Prostate gland (tissue), 2 donors: Measurements from ENCODE around the gene PPP1R12C. TPM values are rescaled to one million over a fixed set of nuclear protein-coding genes. Genes with fewer than 3 reads are reported as not detected.

ENCODE experiments used
- DNase-seq: peaks from one replicate; pipeline ENCODE4 v3.0.0-alpha.2; 2019; ENCODE audit warnings: low spot score
- H3K27ac ChIP-seq, 2 donors: fragments of 200-600 bp; sonication (generic); 2 replicates each; pipeline ENCODE4 v1.5.1; 2017 to 2019
- H3K27me3 ChIP-seq: fragments of 200-600 bp; sonication (generic); replicated peaks from 2 replicates; pipeline ENCODE4 v1.5.1; 2019; ENCODE audit not compliant: insufficient read depth
- H3K36me3 ChIP-seq, 2 donors: fragments of 200-600 bp; sonication (generic); 1 replicate in 1 of 2; 2 replicates in 1 of 2; pipeline versions ENCODE4 v1.5.1 to v1.8.1; 2017 to 2019
- H3K4me1 ChIP-seq: fragments of 200-600 bp; sonication (generic); replicated peaks from 2 replicates; pipeline ENCODE4 v1.5.1; 2019
- H3K4me3 ChIP-seq, 2 donors: fragments of 200-600 bp; sonication (generic); 2 replicates each; pipeline ENCODE4 v1.5.1; 2017 to 2019
- H3K9me3 ChIP-seq: fragments of 200-600 bp; sonication (generic); 2 replicates; pipeline ENCODE4 v1.5.1; 2017
- POLR2A ChIP-seq: fragments of 450-650 bp; IDR thresholded peaks from one replicate; pipeline ENCODE4 v1.6.1; 2016; ENCODE audit warnings: antibody characterized with exemption, mild to moderate bottlenecking
- POLR2AphosphoS5 ChIP-seq: sonication (generic); formaldehyde crosslinking; IDR thresholded peaks from one replicate; pipeline ENCODE4 v1.6.1; 2017; ENCODE audit warnings: antibody characterized with exemption
- WGBS: methylation state at CpG from one replicate; pipeline ENCODE4 v1.1.5; 2018; 5-methylcytosine and 5-hydroxymethylcytosine counted together
- intact Hi-C: fragments of 100-400 bp; cut with DNase I; formaldehyde crosslinking; loops from one replicate; pipeline ENCODE4 v1.14.2; 2022
- total RNA-seq, 2 donors: library from RNA; depleted of rRNA; stranded (reverse); fragments of >200 nt; gene quantifications; one replicate each; pipeline ENCODE4 v1.1.0, GENCODE V29; 2016
- TF ChIP-seq, protein P1 (sequence below), 4 experiments: fragments of 200-600 bp in 2 of 4; fragments of 450-650 bp in 2 of 4; sonication (generic) in 2 of 4; IDR thresholded peaks; 1 replicate in 3 of 4; 2 replicates in 1 of 4; pipeline ENCODE4 v1.5.1; 2016 to 2019; ENCODE audit warnings: antibody characterized with exemption in 4 of 4, mild to moderate bottlenecking in 2 of 4, moderate library complexity in 2 of 4

The PPP1R12C gene
- total RNA-seq, 2 donors from 2014 or later, result 67.8 to 164 TPM

GRCh38 chr19:55087542-55087901, 29.9 kb downstream of the PPP1R12C start:
- Histone ChIP-seq H3K4me3 (peak overlapping the region; percentile 25 to 36), H3K9me3 (no peaks in the 10 kb centered on the region), H3K27me3 (no peaks in the 10 kb centered on the region), H3K27ac (peak overlapping the region in 1 of 2 donors; percentile 38), H3K36me3 (peaks cover 5 to 9% of the 10 kb centered on the region in 2 donors), H3K4me1 (peaks cover 4% of the 10 kb centered on the region)
- TF ChIP-seq POLR2AphosphoS5 (no peak), POLR2A (no peak)
- TF ChIP-seq, protein P1, sequence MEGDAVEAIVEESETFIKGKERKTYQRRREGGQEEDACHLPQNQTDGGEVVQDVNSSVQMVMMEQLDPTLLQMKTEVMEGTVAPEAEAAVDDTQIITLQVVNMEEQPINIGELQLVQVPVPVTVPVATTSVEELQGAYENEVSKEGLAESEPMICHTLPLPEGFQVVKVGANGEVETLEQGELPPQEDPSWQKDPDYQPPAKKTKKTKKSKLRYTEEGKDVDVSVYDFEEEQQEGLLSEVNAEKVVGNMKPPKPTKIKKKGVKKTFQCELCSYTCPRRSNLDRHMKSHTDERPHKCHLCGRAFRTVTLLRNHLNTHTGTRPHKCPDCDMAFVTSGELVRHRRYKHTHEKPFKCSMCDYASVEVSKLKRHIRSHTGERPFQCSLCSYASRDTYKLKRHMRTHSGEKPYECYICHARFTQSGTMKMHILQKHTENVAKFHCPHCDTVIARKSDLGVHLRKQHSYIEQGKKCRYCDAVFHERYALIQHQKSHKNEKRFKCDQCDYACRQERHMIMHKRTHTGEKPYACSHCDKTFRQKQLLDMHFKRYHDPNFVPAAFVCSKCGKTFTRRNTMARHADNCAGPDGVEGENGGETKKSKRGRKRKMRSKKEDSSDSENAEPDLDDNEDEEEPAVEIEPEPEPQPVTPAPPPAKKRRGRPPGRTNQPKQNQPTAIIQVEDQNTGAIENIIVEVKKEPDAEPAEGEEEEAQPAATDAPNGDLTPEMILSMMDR (IDR thresholded peaks at IDR 0.05), result no peak
- intact Hi-C loops, result no loop called here
- WGBS, result 45% methylated on average over 17 of the region's 17 CpGs
- no peak for DNase-seq

DNA sequence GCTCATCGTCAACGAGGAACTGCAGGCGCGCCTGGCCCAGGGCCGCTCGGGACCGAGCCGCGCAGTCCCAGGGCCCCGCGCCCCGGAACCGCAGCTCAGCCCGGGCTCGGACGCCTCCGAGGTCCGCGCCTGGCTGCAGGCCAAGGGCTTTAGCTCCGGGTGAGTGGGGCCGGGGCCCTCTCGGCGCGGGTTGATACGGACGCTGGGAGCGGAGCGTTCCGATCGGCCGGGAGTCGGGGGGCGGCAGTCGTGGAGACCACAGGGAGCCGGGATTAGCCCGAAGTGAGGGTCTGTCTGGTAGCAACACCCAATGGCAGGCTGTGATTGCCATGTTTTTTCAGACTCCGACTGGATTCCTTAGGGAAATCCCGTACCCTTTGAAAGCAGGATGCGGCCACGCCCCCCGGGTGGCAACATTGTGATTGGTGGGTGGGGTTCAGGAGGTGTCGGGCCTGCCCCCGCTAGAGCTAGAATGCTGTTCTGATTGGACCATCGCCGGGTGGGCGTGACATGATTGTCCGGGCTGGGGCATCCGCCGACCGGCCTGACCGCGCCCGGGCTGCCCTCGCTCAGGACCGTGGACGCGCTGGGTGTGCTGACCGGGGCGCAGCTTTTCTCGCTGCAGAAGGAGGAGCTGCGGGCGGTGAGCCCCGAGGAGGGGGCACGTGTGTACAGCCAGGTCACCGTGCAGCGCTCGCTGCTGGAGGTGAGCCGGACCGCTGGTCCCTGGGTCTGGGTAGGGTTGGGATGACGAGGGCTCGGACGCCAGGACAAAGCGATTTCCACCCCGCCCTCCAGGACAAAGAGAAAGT, 30.5 kb downstream of the PPP1R12C start:
- H3K4me1 ChIP-seq, result peaks cover 4% of the 10 kb centered on the region
- H3K9me3 ChIP-seq, result no peaks in the 10 kb centered on the region
- intact Hi-C loops, result no loop called here
- peak; percentile 88 for TF ChIP-seq POLR2AphosphoS5
- TF ChIP-seq, protein P1 (IDR thresholded peaks at IDR 0.05), result no peak
- peak; percentile 16 for TF ChIP-seq POLR2A
- peak overlapping the region; percentile 25 to 36 for H3K4me3 ChIP-seq
- WGBS, result 10% methylated on average over 74 of the region's 74 CpGs
- peaks cover 5 to 9% of the 10 kb centered on the region in 2 donors for H3K36me3 ChIP-seq
- H3K27me3 ChIP-seq, result no peaks in the 10 kb centered on the region
- peak; percentile 92 for DNase-seq
- H3K27ac ChIP-seq, result peak overlapping the region; percentile 36 to 38

DNA sequence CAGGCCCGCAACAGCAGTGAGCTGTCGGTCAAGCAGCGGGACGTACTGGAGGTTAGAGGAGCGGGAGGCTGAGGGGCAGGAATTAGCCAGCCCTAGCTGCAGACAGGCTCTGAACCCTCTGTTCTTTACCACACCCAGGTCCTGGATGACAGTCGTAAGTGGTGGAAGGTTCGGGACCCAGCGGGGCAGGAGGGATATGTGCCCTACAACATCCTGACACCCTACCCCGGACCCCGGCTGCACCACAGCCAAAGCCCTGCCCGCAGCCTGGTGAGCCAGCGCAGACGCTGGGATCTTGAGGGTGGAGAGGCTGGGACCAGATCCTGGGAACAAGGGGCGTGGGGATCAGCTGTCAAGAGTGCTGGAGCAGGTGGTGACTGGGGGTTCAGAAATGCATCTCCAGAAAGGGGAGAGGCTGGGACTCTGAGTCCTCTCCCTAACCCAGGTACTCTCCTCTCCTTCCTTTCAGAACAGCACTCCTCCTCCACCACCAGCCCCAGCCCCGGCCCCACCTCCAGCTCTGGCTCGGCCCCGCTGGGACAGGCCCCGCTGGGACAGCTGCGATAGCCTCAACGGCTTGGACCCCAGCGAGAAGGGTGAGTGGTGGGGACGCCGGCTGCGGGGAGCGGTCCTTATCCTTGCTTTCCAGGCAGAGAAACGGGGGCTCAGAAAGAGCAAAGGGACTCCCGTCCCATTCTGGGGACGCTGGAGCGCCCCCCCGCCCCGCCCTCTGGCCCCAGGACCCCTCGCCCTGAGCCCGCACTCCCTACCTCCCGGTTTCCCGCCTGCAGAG, 31.3 kb downstream of the PPP1R12C start:
- WGBS, result 38% methylated on average over 33 of the region's 35 CpGs
- Histone ChIP-seq H3K4me3 (peak overlapping the region; percentile 25 to 36), H3K36me3 (peaks cover 0 to under 1% of the 10 kb centered on the region in 2 donors), H3K9me3 (no peaks in the 10 kb centered on the region), H3K27me3 (no peaks in the 10 kb centered on the region), H3K27ac (peak overlapping the region in 1 of 2 donors; percentile 38), H3K4me1 (peaks cover 4% of the 10 kb centered on the region)
- no peak for DNase-seq
- intact Hi-C loops, result no loop called here
- TF ChIP-seq POLR2AphosphoS5, result no peak
- TF ChIP-seq, protein P1 (IDR thresholded peaks at IDR 0.05), result no peak
- no peak for TF ChIP-seq POLR2A

DNA sequence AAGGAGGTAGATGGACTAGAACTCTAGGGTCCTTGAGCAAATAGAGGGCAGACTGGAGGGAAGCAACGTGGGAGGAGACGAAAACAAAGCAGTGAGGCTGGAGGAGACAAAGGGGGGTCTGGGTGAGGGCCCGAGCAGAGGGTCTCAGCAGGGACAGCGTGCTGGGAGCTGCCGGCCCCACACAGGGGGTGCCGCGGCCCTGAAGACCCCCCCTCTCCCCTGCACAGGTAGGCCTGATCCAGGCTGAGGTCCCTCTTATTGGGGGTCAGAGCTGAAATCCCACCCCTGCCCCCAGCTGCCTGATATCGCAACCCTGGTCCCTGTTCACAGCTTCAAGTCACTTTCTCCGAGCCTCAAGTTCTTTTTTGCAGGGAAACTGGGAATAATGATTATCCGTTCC, 33.0 kb downstream of the PPP1R12C start:
- Histone ChIP-seq H3K27me3 (no peaks in the 10 kb centered on the region), H3K27ac (no peak overlapping the region), H3K36me3 (no peaks in the 10 kb centered on the region), H3K4me3 (no peak overlapping the region), H3K9me3 (no peaks in the 10 kb centered on the region), H3K4me1 (peaks cover 4% of the 10 kb centered on the region)
- 83% methylated on average over 10 of the region's 10 CpGs for WGBS
- intact Hi-C loops, result no loop called here
- DNase-seq, result no peak
- TF ChIP-seq POLR2A, result no peak
- TF ChIP-seq, protein P1 (IDR thresholded peaks at IDR 0.05), result no peak
- no peak for TF ChIP-seq POLR2AphosphoS5
